Muscle of back (tissue), 11 donors: ENCODE results near the gene PRSS53. TPM values are rescaled to one million over a fixed set of nuclear protein-coding genes. Genes with fewer than 3 reads are reported as not detected.
"Not testable (repeated sequence)": the region's sequence is repeated elsewhere in the genome, so short reads cannot be mapped to it uniquely, and the experiment has no call there.

Source experiments
- DNase-seq, 3 donors: peaks; one replicate each; pipeline versions ENCODE4 v3.0.0 to v3.0.0-alpha.2; 2013
- polyA plus RNA-seq, 10 donors: library from polyadenylated mRNA; unstranded; fragments of 120-200 nt; gene quantifications; one replicate each; pipeline ENCODE4 v1.2.1, GENCODE V29; 2013; ENCODE audit not compliant: insufficient read length in 10 of 10

PRSS53 gene
- polyA plus RNA-seq, 10 donors: 1.7 to 4.6 (median 3.3) TPM

DNA sequence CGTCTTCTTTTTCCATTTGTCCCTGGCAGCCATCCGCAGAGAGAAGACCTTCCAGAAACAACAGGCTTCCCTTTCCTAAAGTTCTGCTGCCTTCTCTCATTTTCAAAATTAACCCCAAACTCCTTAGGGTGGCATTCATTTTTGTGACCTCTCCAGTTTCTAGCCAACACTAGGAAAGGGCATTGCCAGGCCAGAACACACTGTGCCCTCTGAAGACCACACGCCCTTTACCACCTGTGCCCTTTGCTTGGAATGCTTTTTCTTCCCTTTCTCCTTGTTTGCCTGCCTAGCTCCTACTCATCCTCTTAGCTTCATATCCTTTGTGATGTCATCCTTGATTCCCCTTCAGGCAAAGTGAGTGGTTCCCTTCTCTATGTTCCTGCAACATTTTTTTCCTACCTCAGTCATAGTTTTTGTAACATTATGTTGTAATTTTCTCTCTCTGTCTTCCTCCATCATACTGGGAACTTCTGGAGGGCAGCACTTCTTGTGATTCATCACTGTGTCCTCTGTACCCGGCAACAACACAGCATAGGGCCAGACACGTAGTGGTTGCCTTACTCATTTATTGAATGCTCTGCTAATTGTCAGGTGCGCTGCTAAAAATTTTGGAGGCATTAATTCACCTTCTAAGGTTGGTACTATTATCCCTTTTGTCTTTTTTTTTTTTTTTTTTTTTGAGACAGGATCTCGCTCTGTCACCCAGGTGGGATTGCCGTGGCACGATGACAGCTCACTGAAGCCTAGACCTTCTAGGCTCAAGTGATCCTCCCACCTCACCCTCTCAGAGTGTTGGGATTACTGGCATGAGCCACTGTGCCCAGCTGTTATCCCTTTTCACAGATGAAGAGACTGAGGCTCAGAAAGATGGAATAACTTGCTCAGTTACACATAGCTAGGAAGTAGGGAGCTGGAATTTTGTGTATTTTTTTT lies 29.7 kb upstream of the PRSS53 start:
- DNase-seq: no peak

DNA sequence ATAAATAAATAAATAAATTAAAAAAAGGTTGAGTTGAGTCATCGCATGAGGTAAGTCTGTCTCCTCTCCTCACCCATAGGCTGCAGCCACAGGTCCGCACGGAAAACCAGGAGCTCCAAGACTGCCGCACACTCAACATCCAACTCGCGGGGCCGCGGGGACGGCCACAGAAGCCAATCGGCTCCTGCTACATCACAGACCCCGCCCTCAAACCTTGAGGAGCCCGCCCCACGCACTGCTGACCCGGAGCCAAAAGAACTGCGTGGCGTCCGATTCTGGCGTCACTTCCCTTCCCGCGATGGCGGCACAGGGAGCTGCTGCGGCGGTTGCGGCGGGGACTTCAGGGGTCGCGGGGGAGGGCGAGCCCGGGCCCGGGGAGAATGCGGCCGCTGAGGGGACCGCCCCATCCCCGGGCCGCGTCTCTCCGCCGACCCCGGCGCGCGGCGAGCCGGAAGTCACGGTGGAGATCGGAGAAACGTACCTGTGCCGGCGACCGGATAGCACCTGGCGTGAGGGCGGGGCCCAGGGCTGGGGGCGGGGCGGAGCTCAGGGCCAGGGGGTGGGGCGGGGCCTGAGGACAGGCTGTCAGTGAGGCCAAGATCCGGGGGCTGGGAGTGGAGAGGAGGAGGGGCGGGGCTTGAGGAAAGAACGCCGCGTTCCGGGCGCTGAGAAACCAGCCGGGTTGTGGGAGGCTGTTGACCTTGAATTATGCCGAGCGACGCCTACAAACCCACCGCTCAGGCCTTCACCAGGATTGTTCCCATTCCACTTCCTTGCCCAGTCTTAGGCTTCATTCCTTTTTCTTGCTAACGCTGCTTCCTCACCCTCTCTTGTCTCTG lies 28.9 kb upstream of the PRSS53 start, which contains the start of gene KAT8:
TSS of gene KAT8 (plus strand) at position 281 of the 839 bp plus-strand sequence. CDS start at position 299, 18 bp downstream.
- peak; percentile 98 to 99 (median 98) for DNase-seq

DNA sequence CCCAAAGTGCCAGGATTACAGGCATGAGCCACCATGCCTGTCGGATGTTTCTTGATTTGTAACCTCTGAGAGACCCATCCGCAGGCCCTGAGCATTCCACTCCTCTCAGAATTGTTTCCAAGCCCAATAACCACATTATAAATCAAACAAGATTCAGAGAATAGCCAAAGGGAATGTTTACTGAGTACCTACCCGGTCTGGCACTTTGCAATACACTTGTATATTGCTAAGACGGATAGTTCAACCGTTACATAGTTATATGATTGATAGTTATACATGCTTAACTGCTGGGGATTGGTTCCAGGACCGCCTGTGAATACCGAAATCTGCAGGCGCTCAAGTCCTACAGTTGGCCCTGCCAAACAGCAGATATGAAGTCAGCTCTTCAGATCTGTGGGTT lies 25.7 kb upstream of the PRSS53 start:
- DNase-seq: no peak

DNA sequence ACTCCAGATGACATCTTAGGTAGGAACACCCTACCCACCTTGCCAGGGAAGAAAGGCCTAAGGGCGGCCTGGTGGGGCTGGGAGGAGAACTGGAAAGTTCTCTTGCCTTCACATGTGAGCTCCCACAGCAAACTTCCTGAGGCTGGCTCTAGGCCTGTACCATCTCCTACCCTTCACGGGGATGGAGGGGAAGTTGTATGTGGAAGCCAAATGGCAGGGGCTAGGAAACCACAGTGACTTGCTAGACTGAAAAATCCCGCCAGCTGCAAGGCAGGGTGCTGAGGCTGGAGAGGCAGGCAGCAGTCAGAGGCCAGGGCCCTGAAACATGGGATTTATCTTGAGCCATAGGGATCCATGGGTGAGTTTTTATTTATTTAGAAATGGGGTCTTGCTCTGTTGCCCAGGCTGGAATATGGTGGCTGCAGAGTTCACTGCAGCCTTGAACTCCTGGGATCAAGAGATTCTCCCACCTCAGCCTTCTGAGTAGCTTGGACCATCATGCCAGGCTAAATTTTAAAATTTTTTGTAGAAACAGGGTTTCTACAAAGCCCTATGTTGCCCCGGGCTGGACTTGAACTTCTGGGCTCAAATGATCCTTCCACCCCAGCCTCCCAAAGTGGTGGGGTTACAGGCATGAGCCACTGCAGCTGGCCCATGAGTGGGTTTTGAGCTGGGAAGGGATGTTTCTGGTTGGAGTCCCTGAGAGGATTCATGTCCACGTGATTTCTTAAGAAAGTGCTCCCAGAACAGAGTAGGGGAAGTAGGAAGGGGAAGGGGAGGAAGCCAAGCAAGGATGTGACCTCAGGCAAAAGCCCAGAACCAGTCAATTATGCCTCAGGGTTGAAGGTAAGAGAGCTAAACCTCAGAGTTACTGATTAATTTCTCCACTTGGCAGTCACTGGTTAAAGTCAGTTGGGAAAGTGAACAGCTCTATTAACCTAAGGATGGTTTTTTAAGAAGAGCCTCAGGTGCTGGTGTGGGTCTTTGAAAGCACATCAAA lies 24.7 kb upstream of the PRSS53 start:
- DNase-seq: no peak

DNA sequence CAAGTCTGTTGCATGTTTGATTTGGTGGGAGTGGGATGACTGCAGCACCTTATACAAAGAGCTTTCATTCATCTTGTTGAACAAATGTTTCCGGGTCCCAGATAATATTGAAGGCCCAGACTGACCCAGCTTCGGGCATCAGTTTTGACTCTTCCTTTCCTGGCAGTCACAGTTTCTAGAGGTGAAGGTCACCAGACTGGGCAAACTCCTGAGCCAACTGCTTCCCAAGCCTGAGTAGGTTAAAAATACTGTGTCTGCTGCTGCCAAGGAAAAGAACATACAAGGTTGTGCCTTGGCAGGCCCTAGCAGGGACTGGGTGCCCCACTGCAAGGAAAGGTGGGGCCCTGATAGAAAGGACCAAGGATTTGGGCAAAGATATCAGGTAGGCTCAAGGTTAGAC lies 24.0 kb upstream of the PRSS53 start:
- no peak for DNase-seq

DNA sequence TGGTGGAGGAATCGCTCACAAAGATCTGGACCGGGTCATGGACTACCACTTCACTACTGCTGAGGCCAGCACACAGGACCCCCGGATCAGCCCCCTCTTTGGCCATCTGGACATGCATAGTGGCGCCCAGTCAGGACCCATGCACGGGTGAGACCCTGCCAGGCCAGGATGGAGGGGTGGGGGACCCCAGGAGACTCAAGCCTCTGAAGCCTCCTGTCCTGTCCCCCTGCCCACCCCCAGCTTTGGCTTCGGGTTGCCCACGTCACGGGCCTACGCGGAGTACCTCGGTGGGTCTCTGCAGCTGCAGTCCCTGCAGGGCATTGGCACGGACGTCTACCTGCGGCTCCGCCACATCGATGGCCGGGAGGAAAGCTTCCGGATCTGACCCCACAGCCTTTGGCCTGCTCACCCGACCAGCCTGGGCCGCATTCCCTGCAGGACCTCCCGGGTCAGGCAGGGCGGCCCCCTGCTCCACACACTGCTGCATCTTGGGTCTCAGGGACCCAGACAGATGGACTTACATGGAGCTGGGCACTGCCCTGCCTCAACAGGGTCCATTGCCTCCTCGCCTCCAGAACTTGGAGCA lies 23.2 kb upstream of the PRSS53 start:
- no peak for DNase-seq

DNA sequence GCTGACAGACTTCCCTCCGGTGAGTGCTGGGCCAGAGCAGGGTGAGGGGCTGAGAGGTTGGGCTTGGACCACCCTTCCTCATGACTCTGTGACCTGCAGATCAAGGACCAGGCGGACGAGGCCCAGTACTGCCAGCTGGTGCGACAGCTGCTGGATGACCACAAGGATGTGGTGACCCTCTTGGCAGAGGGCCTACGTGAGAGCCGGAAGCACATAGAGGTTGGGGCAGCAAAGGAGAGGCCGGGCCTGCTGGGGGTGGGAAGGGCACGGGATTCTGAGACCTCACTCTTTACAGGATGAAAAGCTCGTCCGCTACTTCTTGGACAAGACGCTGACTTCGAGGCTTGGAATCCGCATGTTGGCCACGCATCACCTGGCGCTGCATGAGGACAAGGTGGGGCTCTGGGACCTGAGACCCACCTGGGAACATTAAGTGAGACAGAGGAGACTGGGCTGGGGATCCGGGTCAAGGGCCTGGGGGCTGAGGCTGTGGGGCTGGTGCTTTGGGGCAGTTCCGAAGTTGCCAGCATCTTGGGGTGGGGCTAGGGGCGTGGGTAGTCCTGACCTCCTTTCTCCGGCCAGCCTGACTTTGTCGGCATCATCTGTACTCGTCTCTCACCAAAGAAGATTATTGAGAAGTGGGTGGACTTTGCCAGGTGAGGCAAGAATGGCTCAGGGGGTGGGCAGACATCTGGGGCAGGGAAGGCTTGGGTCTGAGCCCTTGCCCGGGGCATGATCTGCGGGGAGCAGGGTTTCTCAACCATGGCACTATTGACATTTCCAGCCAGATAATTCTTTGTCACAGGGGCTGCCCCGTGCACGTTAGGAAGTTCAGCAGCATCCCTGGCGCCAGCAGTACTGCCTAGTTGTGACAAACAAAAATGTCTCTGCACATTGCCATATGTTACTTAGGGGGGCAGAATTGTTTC lies 21.6 kb upstream of the PRSS53 start:
- no peak for DNase-seq

GRCh38 chr16:31109622-31110021 lies 20.9 kb upstream of the PRSS53 start:
- no peak for DNase-seq

DNA sequence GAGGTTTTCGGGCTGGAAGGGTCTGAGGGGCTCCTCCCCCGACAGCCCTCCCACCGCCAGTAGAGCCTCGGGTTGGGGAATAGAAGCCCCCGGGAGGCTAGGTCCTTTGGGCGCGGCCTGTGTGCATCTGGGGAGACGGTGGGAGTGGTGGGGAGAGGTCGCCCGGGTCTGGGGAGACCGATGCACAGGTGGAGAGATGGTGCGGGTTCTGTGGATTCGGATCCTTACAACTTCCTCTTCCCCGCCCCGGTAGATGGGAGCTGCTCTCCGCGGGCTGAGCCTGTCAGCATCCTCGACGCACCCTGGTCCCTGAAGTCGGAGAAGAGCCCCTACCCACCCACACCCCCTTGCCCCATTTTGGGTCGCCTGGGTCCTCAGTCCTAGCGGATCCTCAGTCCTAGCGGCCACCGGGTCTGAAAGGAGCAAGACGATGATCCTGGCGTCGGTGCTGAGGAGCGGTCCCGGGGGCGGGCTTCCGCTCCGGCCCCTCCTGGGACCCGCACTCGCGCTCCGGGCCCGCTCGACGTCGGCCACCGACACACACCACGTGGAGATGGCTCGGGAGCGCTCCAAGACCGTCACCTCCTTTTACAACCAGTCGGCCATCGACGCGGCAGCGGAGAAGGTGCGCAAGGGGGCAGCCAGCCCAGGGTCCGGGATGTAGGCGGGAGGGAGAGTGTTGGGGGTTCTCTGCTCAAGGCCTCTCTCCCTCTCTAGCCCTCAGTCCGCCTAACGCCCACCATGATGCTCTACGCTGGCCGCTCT lies 20.2 kb upstream of the PRSS53 start:
- no peak for DNase-seq

DNA sequence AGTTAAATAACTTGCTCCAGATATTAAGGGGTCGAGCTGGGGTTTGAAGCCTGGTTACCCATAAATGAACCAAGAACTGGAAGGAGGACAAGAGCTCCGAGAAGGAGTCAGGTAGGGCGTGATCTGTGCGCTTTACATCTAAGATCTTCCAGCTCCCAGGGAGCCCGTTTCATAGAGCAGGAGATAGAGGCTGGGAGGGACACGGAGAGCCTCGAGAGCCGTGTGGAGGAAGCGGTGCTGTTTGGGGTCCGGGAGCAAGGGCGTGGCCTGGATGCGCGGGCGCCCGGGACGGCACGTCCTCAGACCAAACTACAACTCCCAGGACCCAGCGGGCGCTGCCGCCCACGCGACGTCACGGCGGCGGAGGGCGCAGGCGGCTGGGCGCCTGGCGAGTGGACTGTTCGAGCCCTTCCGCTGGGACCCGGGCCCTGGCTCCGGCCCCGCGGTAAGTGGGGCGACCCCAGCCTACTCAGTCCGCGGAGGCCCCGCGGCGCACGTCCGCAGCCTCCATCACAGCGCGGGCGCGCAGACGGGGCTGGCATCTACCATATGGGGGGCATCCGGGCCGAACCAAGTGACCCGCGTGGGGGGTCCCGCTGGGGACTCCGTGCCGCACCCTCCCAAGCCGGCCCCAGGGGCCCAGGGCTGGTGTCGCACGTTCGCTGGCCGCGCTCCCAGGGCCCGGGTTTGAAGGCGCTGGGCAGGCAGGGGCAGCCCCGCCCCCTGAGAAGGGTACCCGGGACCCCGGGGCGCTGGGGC lies 19.5 kb upstream of the PRSS53 start, which contains the start of gene BCKDK:
TSS of gene BCKDK (plus strand) at position 352 of the 759 bp plus-strand sequence. CDS start 838 bp downstream, outside the sequence.
- peak; percentile 58 to 91 (median 82) for DNase-seq

DNA sequence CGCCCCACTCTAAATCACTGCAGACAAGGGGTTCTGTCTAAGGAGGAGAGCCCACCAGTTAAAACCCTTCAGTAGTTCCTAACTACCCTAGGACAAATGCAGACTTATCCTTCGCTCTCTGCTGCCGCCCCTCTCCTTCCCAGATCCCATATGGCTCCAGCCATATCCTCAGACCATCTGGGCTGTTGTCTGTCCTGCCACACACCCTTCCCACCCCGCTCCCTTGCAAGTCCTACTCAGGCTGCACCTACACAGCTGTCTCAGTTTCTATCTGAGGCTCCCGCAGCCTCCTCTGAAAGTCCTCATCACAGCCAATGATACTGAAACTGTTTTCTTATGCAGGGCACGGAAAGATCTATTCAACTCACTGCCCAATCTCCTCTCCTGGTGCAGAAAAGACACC lies 18.7 kb upstream of the PRSS53 start:
- no peak for DNase-seq

GRCh38 chr16:31106509-31107464 lies 18.0 kb upstream of the PRSS53 start:
- no peak for DNase-seq

DNA sequence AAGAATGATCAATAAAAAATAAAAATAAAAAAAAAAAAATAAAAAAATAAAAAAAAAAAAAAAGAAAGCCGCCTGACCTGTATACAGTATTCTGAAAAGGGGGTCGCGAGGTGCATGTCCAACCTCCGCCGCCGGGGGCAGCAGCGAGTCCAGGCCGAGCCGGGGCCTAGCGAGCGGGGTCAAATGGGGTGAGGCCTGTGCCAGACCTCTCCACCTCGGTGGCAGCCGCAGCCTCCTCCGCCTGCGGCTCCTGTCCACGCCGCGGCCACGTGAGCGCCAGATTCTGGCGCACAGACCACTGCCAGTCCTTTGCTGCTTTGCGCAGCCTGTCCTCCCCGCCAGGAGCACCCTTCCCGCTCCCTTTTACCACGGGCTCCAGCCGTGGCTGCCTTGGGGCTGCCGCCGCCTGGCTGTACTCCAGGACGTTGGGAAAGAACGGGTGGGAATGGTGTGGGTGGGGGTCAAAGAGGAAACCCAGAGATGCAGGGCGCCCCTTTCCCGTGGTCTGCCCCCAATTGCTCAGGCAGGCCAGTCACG lies 17.0 kb upstream of the PRSS53 start:
- peak; percentile 45 to 78 (median 70) for DNase-seq

- not testable (repeated sequence) for DNase-seq
Measured at GRCh38 chr16:31100876-31101641, 12.3 kb upstream of the PRSS53 start.

- DNase-seq: no peak
Measured at GRCh38 chr16:31099860-31100638, 11.3 kb upstream of the PRSS53 start.
